HepG2 (cell line): ENCODE data around the gene POU2AF3. TPM values are rescaled to one million over a fixed set of nuclear protein-coding genes. Genes with fewer than 3 reads are reported as not detected.

Experiments used
- CCAR2 ChIP-seq: fragments of 200-400 bp; formaldehyde crosslinking; optimal IDR thresholded peaks from 2 replicates; pipeline ENCODE3; 2018; ENCODE audit warnings: low read depth, mild to moderate bottlenecking, low read length, moderate library complexity
- FOXA3 ChIP-seq: IDR thresholded peaks from 2 replicates; pipeline ENCODE4 v1.6.1; 2016; ENCODE audit warnings: missing genetic modification reagents, missing compliant biosample characterization
- HNRNPUL1 ChIP-seq: fragments of 200-400 bp; formaldehyde crosslinking; IDR thresholded peaks from 2 replicates; pipeline ENCODE4 v1.6.1; 2017; ENCODE audit warnings: low read depth, mild to moderate bottlenecking, low read length, moderate library complexity
- KAT2B ChIP-seq: fragments of 150-350 bp; IDR thresholded peaks from 2 replicates; pipeline ENCODE4 v1.6.1; 2014; ENCODE audit warnings: low read depth, low read length, borderline replicate concordance
- KLF16 ChIP-seq, 2 experiments: sonication (generic) in 1 of 2; formaldehyde crosslinking in 1 of 2; IDR thresholded peaks; 2 replicates each; pipeline versions ENCODE4 v1.6.1 to v1.8.0; 2016 to 2023; ENCODE audit warnings: missing genetic modification reagents in 2 of 2, missing compliant biosample characterization in 1 of 2
- PHF8 ChIP-seq: sonication (generic); formaldehyde crosslinking; IDR thresholded peaks from 2 replicates; pipeline ENCODE4 v1.5.0; 2020; ENCODE audit warnings: missing genetic modification reagents
- SATB2 ChIP-seq: sonication (generic); formaldehyde crosslinking; IDR thresholded peaks from 2 replicates; pipeline ENCODE4 v1.5.0; 2020; ENCODE audit warnings: missing genetic modification reagents
- SP4 ChIP-seq: sonication (generic); formaldehyde crosslinking; IDR thresholded peaks from 2 replicates; pipeline ENCODE4 v1.8.1; 2023; ENCODE audit warnings: mild to moderate bottlenecking, missing genetic modification reagents
- SYNCRIP ChIP-seq: fragments of 200-400 bp; formaldehyde crosslinking; IDR thresholded peaks from 2 replicates; pipeline ENCODE4 v1.6.1; 2018; ENCODE audit warnings: mild to moderate bottlenecking, low read depth, low read length; ENCODE audit not compliant: insufficient read depth
- TCF12 ChIP-seq, 2 experiments: fragments of 450-650 bp in 1 of 2; sonication (generic) in 1 of 2; formaldehyde crosslinking in 1 of 2; IDR thresholded peaks; 2 replicates each; pipeline versions ENCODE4 v1.6.1 to v1.8.0; 2017 to 2022; ENCODE audit warnings: antibody characterized with exemption in 1 of 2, mild to moderate bottlenecking in 1 of 2, missing genetic modification reagents in 1 of 2, moderate library complexity in 1 of 2
- XBP1 ChIP-seq: sonication (generic); formaldehyde crosslinking; IDR thresholded peaks from 2 replicates; pipeline ENCODE4 v1.5.0; 2020; ENCODE audit warnings: missing genetic modification reagents
- ZBTB1 ChIP-seq: sonication (generic); formaldehyde crosslinking; IDR thresholded peaks from 2 replicates; pipeline ENCODE4 v1.4.0; 2020; ENCODE audit warnings: missing genetic modification reagents, borderline replicate concordance
- ZMAT3 ChIP-seq: sonication (generic); formaldehyde crosslinking; conservative IDR thresholded peaks from 2 replicates; pipeline ENCODE4 v1.7.0; 2021; ENCODE audit warnings: missing genetic modification reagents
- ZNF225 ChIP-seq: sonication (generic); formaldehyde crosslinking; IDR thresholded peaks from 2 replicates; pipeline ENCODE4 v1.4.0; 2020; ENCODE audit warnings: mild to moderate bottlenecking, missing genetic modification reagents
- ZNF569 ChIP-seq: sonication (generic); formaldehyde crosslinking; IDR thresholded peaks from 2 replicates; pipeline ENCODE4 v1.5.0; 2020; ENCODE audit warnings: mild to moderate bottlenecking, missing genetic modification reagents, moderate library complexity, borderline replicate concordance
- polyA plus RNA-seq, 8 experiments: library from polyadenylated mRNA; depleted of rRNA in 3 of 8; stranded (reverse) in 7 of 8; unstranded in 1 of 8; fragments of >200 nt; fragmentation: Illumina TruSeq in 4 of 8; extraction: Trizol in 4 of 8; gene quantifications; 2 replicates each; pipeline versions ENCODE4 v1.2.1 to v1.2.3, GENCODE V29; 2011 to 2016; ENCODE audit warnings: low read depth in 4 of 8, missing spikeins in 1 of 8, mixed read lengths in 1 of 8; ENCODE audit not compliant: insufficient read depth in 1 of 8
- total RNA-seq, 5 experiments: library from RNA; depleted of rRNA; stranded (reverse); fragments of >200 nt; fragmentation: Illumina TruSeq; extraction: Trizol; gene quantifications; 2 replicates each; pipeline ENCODE4 v1.2.3, GENCODE V29; 2016; ENCODE audit warnings: low read depth in 1 of 5
- TF ChIP-seq, protein P1 (sequence below): fragments of 450-650 bp; IDR thresholded peaks from 2 replicates; pipeline ENCODE4 v1.6.1; 2017; ENCODE audit warnings: mild to moderate bottlenecking
- TF ChIP-seq, protein P2 (sequence below), 2 experiments: sonication (generic) in 1 of 2; formaldehyde crosslinking in 1 of 2; IDR thresholded peaks; 2 replicates each; pipeline versions ENCODE4 v1.4.0 to v1.6.1; 2016 to 2020; ENCODE audit warnings: borderline replicate concordance in 1 of 2, low read depth in 1 of 2, mild to moderate bottlenecking in 1 of 2, missing genetic modification reagents in 1 of 2
- TF ChIP-seq, protein P3 (sequence below): sonication (generic); formaldehyde crosslinking; IDR thresholded peaks from 2 replicates; pipeline ENCODE4 v1.5.0; 2020; ENCODE audit warnings: mild to moderate bottlenecking, missing genetic modification reagents

Gene POU2AF3
- total and polyA plus RNA-seq, 2 of the 13 experiments (the other 11 are each of a cell fraction or from before 2014, with no cell fraction given) = 7.8 to 71.2 TPM

DNA sequence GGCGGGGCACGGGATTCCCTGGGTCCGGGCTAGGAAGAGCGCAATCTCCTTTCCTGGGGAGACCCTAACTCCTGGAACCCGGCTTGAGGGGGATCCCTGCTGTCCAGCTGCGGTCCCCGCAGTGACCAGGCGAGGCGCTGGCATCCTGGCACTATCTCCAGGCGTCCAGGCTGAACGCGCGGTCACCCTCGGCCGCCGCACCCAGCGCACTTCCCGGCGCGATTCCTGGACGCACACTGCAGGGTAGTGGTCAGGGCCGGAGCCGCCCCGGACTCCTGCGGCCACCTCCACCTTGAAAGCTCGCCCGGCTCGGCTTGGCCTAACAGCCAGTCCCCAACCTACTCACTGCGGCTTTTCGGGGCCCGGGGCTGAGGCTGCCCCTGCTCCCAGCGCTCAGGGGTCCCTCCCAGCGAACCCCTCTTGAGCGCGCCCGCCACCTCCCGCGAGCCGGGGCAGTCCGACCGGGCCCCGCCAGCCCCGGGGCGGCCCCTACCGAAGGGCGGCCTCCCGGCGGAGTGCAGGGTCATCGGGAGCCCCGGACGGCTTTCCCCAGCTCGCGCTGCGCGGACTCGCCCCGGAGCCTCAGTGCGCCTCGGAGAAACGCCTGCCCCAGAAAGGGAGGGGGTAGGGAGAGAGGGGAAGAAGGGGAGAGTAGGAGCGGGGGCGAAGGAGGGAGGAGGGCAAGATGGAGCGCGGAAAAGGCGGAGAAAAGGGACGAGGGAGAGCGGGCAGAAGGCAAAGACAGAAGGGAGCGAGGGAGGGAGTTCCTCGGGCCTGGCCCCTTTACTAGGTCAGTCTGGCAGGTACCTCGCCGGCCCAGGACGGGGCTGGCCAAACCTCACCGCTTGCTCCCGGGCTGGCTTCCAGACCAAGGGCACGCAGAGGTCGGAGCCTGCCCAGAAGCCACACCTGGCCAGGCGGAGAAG is 1.0 kb downstream of the POU2AF3 start (continued):
- TF ChIP-seq, protein P1, sequence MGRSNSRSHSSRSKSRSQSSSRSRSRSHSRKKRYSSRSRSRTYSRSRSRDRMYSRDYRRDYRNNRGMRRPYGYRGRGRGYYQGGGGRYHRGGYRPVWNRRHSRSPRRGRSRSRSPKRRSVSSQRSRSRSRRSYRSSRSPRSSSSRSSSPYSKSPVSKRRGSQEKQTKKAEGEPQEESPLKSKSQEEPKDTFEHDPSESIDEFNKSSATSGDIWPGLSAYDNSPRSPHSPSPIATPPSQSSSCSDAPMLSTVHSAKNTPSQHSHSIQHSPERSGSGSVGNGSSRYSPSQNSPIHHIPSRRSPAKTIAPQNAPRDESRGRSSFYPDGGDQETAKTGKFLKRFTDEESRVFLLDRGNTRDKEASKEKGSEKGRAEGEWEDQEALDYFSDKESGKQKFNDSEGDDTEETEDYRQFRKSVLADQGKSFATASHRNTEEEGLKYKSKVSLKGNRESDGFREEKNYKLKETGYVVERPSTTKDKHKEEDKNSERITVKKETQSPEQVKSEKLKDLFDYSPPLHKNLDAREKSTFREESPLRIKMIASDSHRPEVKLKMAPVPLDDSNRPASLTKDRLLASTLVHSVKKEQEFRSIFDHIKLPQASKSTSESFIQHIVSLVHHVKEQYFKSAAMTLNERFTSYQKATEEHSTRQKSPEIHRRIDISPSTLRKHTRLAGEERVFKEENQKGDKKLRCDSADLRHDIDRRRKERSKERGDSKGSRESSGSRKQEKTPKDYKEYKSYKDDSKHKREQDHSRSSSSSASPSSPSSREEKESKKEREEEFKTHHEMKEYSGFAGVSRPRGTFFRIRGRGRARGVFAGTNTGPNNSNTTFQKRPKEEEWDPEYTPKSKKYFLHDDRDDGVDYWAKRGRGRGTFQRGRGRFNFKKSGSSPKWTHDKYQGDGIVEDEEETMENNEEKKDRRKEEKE = no peak
- TF ChIP-seq, protein P2, sequence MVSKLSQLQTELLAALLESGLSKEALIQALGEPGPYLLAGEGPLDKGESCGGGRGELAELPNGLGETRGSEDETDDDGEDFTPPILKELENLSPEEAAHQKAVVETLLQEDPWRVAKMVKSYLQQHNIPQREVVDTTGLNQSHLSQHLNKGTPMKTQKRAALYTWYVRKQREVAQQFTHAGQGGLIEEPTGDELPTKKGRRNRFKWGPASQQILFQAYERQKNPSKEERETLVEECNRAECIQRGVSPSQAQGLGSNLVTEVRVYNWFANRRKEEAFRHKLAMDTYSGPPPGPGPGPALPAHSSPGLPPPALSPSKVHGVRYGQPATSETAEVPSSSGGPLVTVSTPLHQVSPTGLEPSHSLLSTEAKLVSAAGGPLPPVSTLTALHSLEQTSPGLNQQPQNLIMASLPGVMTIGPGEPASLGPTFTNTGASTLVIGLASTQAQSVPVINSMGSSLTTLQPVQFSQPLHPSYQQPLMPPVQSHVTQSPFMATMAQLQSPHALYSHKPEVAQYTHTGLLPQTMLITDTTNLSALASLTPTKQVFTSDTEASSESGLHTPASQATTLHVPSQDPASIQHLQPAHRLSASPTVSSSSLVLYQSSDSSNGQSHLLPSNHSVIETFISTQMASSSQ (IDR thresholded peaks at IDR 0.05; ENCODE audit: low read depth) = no peak
- TF ChIP-seq, protein P2 (CRISPR knock-in tag; IDR thresholded peaks at IDR 0.05; ENCODE audit: borderline replicate concordance) = peak; percentile 53; the same call in 1 of the 2 replicates
- TF ChIP-seq ZBTB1 (CRISPR knock-in tag) (no peak), SYNCRIP (no peak), KAT2B (no peak), HNRNPUL1 (no peak), ZNF225 (CRISPR knock-in tag) (no peak; the same call in 1 of the 2 replicates), PHF8 (CRISPR knock-in tag) (peak; percentile 65), ZNF569 (CRISPR knock-in tag) (no peak), SP4 (CRISPR knock-in tag) (no peak; the same call in 1 of the 2 replicates), FOXA3 (CRISPR knock-in tag) (no peak), KLF16 (CRISPR knock-in tag; IDR thresholded peaks at IDR 0.05) (peak in 1 of 2 experiments; percentile 72; a peak in 2 of 4 replicates), TCF12 (IDR thresholded peaks at IDR 0.05) (no peak), TCF12 (CRISPR knock-in tag; IDR thresholded peaks at IDR 0.05) (peak; percentile 13; the same call in 1 of the 2 replicates), CCAR2 (no peak), XBP1 (CRISPR knock-in tag) (no peak), SATB2 (CRISPR knock-in tag) (no peak), ZMAT3 (CRISPR knock-in tag) (peak; percentile 38; the same call in 1 of the 2 replicates)
- TF ChIP-seq, protein P3, sequence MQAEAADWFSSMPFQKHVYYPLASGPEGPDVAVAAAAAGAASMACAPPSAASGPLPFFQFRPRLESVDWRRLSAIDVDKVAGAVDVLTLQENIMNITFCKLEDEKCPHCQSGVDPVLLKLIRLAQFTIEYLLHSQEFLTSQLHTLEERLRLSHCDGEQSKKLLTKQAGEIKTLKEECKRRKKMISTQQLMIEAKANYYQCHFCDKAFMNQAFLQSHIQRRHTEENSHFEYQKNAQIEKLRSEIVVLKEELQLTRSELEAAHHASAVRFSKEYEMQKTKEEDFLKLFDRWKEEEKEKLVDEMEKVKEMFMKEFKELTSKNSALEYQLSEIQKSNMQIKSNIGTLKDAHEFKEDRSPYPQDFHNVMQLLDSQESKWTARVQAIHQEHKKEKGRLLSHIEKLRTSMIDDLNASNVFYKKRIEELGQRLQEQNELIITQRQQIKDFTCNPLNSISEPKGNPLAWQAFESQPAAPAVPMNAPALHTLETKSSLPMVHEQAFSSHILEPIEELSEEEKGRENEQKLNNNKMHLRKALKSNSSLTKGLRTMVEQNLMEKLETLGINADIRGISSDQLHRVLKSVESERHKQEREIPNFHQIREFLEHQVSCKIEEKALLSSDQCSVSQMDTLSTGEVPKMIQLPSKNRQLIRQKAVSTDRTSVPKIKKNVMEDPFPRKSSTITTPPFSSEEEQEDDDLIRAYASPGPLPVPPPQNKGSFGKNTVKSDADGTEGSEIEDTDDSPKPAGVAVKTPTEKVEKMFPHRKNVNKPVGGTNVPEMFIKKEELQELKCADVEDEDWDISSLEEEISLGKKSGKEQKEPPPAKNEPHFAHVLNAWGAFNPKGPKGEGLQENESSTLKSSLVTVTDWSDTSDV (CRISPR knock-in tag) = no peak
